ENCODE data around the gene GALNT15. TPM values are rescaled to one million over a fixed set of nuclear protein-coding genes. Genes with fewer than 3 reads are reported as not detected.

Gene GALNT15
- total RNA-seq, 2 experiments from 2014 or later = not detected

DNA sequence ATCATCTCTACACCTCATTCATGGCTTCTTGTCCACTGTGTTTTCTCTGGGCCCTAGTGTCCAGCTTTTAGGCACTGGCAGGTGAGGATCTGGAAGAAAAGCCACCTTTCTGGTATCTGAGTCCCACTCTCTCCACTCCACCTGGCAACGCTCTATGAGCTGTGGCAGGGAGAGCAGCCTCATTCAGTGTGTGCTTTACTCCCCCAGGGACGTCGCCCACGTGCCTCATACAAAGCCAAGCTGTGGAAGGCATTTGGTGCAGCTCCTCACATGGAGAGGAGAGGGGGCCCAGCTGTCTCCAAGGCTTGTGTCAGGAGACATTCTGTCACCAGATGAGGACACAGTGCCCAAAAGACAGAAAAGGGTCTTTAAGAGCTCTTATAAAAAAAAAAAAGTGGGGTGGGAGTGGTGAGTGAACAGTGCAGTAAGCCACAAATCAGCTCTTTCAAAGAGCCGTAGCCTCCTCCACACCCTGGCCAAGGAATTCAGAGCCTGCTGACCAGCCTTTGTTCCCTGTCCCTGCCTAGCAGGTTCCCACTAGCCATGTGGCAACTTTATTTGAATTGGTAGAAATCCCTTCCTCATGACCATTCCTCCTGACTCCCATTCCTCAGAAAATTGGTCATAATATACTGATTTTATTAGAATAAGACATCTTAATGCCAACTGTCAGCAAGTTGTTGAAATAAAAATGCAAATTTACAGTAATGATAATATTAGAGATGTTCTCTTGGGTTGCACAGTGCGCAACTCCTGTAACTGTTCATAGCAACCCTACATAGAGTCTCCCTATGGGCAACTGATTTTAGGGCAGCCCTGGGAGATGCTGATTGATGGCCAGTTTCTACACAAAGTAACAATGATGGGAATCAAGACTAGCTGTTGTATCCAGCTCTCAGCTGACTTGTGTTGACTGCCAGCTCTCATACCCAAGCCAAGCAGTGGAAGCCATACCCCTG, 29.5 kb downstream of the GALNT15 start:
- CTCF ChIA-PET = interaction anchor here (0.6 kb wide), 1 partner anchor 227 kb away, joined by 3 read pairs; no protein-coding TSS in a partner anchor
- no peak for DNase-seq
- Mint-ChIP-seq H3K27ac (no peak overlapping the region), H3K4me1 (peaks cover 39% of the 10 kb centered on the region), H3K9me3 (no peaks in the 10 kb centered on the region), H3K36me3 (ENCODE audit: low read depth) (no peaks in the 10 kb centered on the region), H3K4me3 (no peak overlapping the region), H3K27me3 (no peaks in the 10 kb centered on the region)
- POLR2A ChIA-PET = interaction anchor here (0.9 kb wide), 1 partner anchor 40 kb away, joined by 3 read pairs; no protein-coding TSS in a partner anchor

DNA sequence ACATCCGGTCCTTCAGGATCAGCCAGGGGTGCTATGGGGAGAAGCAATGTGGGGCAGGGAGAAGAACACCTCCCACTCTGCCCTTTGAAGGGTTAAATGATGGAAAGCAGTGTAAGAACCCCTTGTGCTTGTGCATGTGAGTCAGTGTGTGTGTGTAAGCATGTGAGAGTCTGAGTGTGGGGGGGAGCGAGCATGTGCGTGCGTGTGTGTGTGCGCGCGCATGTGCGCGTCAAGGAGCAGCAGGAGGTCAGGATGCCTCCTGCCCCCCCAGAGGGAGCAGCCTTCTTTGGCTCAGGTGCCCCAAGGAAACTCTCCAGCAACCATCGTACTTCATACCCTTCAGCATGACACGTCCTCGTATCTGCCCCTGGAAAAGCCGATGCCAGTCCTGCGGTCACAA, 30.3 kb downstream of the GALNT15 start:
- ChIA-PET POLR2A (no interaction called here), CTCF (interaction anchor here (1.0 to 1.3 kb wide), 2 partner anchors 26 to 49 kb away, joined by 3 to 5 read pairs; no protein-coding TSS in a partner anchor)
- Mint-ChIP-seq H3K27ac (no peak overlapping the region), H3K9me3 (no peaks in the 10 kb centered on the region), H3K36me3 (ENCODE audit: low read depth) (no peaks in the 10 kb centered on the region), H3K4me1 (peaks cover 39% of the 10 kb centered on the region), H3K27me3 (no peaks in the 10 kb centered on the region), H3K4me3 (no peak overlapping the region)
- DNase-seq = no peak

DNA sequence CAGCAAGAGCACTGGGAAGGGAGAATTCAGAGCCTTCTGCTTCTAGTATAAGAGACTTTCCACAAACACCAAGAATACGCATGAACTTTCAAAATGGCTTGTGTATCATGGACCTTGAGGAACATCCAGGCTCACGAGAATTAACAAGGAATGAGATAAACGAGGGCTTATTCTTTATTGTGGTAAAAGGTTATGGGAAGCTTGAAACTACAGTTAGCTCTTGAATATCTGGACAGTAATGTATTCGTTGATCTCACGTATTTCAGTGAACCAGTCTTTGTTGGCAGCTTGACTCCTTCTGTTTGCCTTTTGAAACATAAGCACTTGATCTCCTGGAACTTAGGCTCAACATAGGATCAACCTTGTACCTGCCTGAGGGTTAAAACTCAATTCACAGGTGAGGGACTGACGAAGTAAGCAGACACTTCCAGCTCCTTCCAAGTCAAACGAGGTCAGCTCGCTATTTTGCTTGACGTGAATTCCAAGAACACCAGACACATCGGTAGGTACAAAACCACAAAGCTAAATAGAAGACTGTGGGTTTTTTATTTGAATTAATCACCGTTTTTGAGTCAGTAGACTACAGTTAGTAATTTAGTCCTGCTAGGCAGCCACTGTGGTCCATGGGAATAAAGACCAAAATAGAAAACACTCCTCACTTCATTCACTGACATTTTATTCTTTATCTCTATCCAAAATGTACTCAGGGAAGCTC, 30.8 kb downstream of the GALNT15 start:
- Mint-ChIP-seq H3K4me3 (no peak overlapping the region), H3K4me1 (peaks cover 33% of the 10 kb centered on the region), H3K9me3 (no peaks in the 10 kb centered on the region), H3K36me3 (ENCODE audit: low read depth) (no peaks in the 10 kb centered on the region), H3K27ac (no peak overlapping the region), H3K27me3 (no peaks in the 10 kb centered on the region)
- ChIA-PET CTCF (interaction anchor here (0.6 to 1.3 kb wide), 3 partner anchors 16 to 48 kb away, joined by 3 to 5 read pairs (median 3); no protein-coding TSS in a partner anchor), POLR2A (no interaction called here)
- DNase-seq = no peak

DNA sequence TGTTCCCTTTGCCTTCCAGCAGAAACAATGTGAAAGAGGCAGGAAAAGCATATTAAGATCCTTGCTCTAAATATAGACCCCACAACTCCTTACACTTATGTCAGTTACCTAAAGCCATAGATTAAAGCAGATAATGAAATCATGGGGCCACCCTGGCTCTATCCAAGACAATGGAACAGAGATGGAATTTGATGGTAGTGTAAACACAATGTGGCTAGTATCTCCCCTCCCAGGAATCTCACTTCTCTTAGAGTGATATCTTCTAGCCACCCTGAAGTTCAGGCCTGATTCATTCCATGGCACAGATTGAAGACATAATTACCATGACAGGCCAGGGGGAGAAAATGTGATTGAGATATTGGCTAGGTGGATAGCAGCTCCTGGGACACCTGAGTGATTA, 32.6 kb downstream of the GALNT15 start:
- DNase-seq = no peak
- Mint-ChIP-seq H3K36me3 (ENCODE audit: low read depth) (no peaks in the 10 kb centered on the region), H3K9me3 (no peaks in the 10 kb centered on the region), H3K4me3 (no peak overlapping the region), H3K27me3 (peaks cover 3% of the 10 kb centered on the region), H3K4me1 (peaks cover 37% of the 10 kb centered on the region), H3K27ac (no peak overlapping the region)
- ChIA-PET POLR2A (no interaction called here), CTCF (no interaction called here)

DNA sequence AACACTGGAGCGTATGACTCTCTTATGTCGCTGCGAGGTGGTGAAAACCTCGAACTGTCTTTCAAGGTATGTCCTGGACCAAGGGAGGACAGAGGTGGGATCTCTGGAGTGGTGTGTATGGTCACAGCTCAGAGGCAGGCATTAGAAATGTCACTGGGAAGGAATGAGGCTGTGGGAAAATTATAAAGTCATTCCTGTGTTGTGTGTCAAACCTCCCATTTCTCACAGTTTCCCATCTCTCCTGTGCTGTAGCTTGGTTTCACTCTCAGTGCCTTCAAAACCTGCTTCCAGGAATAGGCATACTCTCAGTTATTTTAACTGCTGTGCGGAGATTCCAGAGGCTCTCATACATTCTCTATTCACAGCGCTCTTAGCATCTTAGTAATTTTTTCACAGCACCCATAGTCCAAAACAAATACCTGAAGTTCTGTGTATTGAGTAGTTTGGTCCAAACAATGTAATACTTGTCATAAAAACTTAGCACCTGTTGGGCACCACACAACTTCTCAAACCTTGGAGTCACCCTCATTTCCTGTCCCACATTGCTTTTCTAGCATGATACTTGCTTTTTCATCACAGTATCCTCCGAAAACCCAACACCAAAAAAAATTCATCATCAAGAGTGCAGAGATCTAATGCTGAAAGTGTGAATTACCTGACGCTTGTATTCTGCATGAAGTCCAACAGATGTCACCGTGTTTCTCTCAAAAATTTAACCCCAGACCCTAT, 36.9 kb downstream of the GALNT15 start:
- ChIA-PET CTCF (no interaction called here), POLR2A (interaction anchor here (0.9 kb wide), 1 partner anchor 37 kb away, joined by 3 read pairs; no protein-coding TSS in a partner anchor)
- H3K27ac Mint-ChIP-seq = no peak overlapping the region
- H3K27me3 Mint-ChIP-seq = peaks cover 4% of the 10 kb centered on the region
- no peak for DNase-seq
- no peak overlapping the region for H3K4me3 Mint-ChIP-seq
- H3K9me3 Mint-ChIP-seq = no peaks in the 10 kb centered on the region
- peaks cover 7% of the 10 kb centered on the region for H3K4me1 Mint-ChIP-seq
- H3K36me3 Mint-ChIP-seq (ENCODE audit: low read depth) = no peaks in the 10 kb centered on the region

DNA sequence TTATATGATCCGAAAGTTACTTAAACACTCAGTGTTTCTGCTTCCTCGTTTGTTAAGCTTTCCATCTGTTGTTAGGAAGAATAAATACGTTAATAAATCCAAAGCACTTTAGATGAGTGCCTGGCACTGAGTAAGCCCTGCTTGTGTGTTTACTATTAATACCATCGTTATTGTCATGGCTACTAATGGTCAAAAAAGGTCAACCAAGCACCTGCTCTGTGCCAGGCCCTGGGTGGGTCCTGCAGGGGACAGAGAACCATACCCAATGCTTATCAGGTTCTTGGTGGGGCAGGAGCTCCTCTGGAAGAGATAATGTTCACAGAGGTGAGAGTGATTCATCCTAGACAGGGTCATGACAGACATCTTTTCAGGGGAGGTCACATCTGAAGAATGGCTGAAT, 39.9 kb downstream of the GALNT15 start:
- CTCF ChIA-PET = interaction anchor here (0.5 to 1.6 kb wide), 3 partner anchors 34 to 1138 kb away, joined by 3 to 4 read pairs (median 3); no protein-coding TSS in a partner anchor
- no peaks in the 10 kb centered on the region for H3K36me3 Mint-ChIP-seq (ENCODE audit: low read depth)
- no peak overlapping the region for H3K4me3 Mint-ChIP-seq
- no peaks in the 10 kb centered on the region for H3K9me3 Mint-ChIP-seq
- DNase-seq = no peak
- POLR2A ChIA-PET = no interaction called here
- H3K4me1 Mint-ChIP-seq = peaks cover 4% of the 10 kb centered on the region
- H3K27ac Mint-ChIP-seq = no peak overlapping the region
- H3K27me3 Mint-ChIP-seq = peaks cover 6% of the 10 kb centered on the region

DNA sequence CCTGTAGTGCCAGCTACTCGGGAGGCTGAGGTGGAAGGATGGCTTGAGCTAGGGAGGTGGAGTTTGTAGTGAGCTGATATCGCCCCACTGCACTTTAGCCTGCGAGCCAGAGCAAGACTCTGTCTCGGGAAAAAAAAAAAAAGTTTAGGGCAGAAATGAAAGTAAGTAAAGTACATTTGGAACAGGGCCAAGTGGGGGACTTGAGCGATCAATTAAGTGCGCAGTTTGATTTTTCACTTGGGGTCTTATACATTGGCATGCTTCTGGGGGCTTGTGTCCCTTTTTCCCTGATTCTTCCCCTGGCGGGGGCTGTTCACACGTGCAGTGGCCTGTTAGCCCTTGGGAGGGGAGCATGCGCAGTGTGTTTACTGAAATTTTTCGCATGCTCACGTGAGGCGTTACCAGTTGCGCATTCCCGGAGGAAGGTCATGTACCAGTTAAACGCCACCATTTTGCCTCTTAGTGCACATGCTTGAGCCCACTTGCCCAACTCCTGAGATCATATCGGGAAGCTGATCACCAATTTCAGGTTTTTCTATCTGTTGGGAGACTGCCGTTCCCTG, 42.0 kb downstream of the GALNT15 start:
- peaks cover 3% of the 10 kb centered on the region for H3K4me1 Mint-ChIP-seq
- POLR2A ChIA-PET = no interaction called here
- no peaks in the 10 kb centered on the region for H3K9me3 Mint-ChIP-seq
- peaks cover 6% of the 10 kb centered on the region for H3K27me3 Mint-ChIP-seq
- H3K4me3 Mint-ChIP-seq = no peak overlapping the region
- no peak overlapping the region for H3K27ac Mint-ChIP-seq
- CTCF ChIA-PET = interaction anchor here (1.4 kb wide), 1 partner anchor 27 kb away, joined by 3 read pairs; no protein-coding TSS in a partner anchor
- H3K36me3 Mint-ChIP-seq (ENCODE audit: low read depth) = no peaks in the 10 kb centered on the region
- no peak for DNase-seq

DNA sequence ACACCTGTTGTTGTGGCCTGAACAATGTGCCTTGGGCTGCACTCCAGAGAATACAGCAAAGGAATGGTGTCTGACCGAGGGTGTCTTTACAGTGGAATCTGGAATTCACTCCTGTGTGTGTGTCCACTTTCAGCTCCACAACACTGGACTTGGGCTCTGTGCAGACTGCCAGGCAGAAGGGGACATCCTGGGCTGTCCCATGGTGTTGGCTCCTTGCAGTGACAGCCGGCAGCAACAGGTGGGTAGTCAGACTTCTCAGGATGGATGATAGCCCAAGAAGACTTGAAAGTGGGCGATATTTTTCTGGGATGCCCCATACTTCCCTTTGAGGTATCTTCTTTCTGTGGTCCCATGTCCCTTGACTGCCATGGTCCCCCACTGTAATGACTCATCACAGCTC, 45.3 kb downstream of the GALNT15 start:
- POLR2A ChIA-PET = no interaction called here

DNA sequence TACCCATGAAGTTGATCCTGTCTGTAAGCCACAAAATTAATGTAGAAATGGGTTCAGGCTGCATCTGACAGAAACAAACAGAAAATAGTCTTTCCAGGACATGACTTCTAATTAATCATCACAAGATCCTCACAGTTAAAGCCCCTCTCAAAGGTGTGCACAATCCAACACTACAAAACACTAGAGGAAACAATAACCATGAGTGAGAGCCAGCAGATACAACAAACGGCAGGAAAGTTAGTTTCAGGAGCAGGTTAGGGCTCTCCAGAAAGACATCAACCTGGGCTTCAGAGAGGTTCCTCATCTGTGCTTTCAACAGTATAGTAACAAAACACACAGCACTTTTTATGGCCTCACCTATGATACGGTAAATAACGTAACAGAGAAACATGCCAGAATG, 47.5 kb downstream of the GALNT15 start:
- Mint-ChIP-seq H3K4me3 (no peak overlapping the region), H3K27ac (no peak overlapping the region), H3K27me3 (peaks cover 2% of the 10 kb centered on the region), H3K9me3 (no peaks in the 10 kb centered on the region), H3K4me1 (peaks cover 2% of the 10 kb centered on the region), H3K36me3 (ENCODE audit: low read depth) (no peaks in the 10 kb centered on the region)
- ChIA-PET CTCF (no interaction called here), POLR2A (no interaction called here)
- DNase-seq = no peak

More for the DNA sequence above, 45.3 kb downstream of the GALNT15 start:
- peaks cover 3% of the 10 kb centered on the region for H3K27me3 Mint-ChIP-seq
- no peak overlapping the region for H3K4me3 Mint-ChIP-seq
- no peak overlapping the region for H3K27ac Mint-ChIP-seq
- H3K9me3 Mint-ChIP-seq = no peaks in the 10 kb centered on the region
- CTCF ChIA-PET = interaction anchor here (1.7 kb wide), 1 partner anchor 170 kb away, joined by 5 read pairs; no protein-coding TSS in a partner anchor
- no peak for DNase-seq
- H3K36me3 Mint-ChIP-seq (ENCODE audit: low read depth) = no peaks in the 10 kb centered on the region
- H3K4me1 Mint-ChIP-seq = peaks cover 2% of the 10 kb centered on the region

DNA sequence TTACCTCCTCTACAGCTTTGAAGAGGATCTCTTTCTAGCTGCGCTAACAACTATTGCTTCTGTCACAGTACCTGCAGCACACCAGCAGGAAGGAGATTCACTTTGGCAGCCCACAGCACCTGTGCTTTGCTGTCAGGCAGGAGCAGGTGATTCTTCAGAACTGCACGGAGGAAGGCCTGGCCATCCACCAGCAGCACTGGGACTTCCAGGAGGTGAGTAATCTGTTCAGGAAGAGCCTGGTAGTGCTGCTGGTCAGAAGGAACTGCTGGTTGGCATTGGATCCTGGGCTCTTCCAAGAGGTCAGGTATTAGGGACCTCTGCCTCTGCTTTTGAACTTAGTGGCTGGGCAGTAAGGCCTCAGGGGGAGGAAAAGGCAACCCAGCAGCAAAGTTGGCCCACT, 48.1 kb downstream of the GALNT15 start:
- POLR2A ChIA-PET = no interaction called here
- CTCF ChIA-PET = no interaction called here
- Mint-ChIP-seq H3K27me3 (peaks cover 2% of the 10 kb centered on the region), H3K27ac (no peak overlapping the region), H3K36me3 (ENCODE audit: low read depth) (no peaks in the 10 kb centered on the region), H3K9me3 (no peaks in the 10 kb centered on the region), H3K4me3 (no peak overlapping the region), H3K4me1 (peaks cover 2% of the 10 kb centered on the region)
- DNase-seq = no peak

DNA sequence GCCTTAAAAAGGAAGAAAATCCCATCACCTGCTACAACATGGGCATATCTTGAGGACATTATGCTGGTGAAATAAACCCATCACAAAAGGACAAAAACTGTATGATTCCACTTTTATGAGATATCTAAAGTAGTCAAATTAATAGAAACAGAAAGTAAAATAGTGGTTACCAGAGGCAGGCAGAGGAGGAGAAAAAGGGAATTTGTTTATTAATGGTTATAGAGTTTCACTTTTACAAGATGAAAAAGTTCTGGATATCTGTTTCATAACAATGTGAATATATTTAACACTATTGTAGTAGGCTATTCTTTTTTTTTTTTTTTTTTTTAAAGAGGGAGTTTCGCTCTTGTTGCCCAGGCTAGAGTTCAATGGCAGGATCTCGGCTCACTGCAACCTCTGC, 49.8 kb downstream of the GALNT15 start:
- Mint-ChIP-seq H3K36me3 (ENCODE audit: low read depth) (no peaks in the 10 kb centered on the region), H3K27me3 (peaks cover 2% of the 10 kb centered on the region), H3K9me3 (no peaks in the 10 kb centered on the region), H3K4me1 (peaks cover 2% of the 10 kb centered on the region), H3K4me3 (no peak overlapping the region), H3K27ac (no peak overlapping the region)
- no peak for DNase-seq
- CTCF ChIA-PET = no interaction called here
- POLR2A ChIA-PET = no interaction called here

DNA sequence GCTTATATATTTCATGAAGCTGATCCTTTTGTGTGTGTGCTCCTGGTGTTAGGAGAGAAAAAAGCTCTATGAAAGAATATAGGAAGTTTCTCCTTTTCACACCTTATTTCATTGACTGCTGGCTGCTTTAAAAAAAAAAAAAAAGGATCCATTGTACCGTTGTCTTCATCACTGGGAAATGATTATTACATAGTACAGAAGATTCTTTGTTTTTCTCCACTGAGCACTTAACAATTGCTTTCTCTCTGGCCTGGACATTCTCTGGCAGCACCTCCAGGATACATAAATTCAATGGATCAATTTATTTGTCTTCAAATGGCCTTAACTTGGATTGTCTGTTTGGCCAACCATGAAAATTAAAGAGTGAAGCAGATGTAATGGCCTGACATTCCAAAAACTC, 53.1 kb downstream of the GALNT15 start:
- Mint-ChIP-seq H3K27ac (no peak overlapping the region), H3K4me3 (no peak overlapping the region), H3K27me3 (peaks cover 5% of the 10 kb centered on the region), H3K9me3 (no peaks in the 10 kb centered on the region), H3K4me1 (peaks cover 2% of the 10 kb centered on the region), H3K36me3 (ENCODE audit: low read depth) (no peaks in the 10 kb centered on the region)
- ChIA-PET CTCF (no interaction called here), POLR2A (no interaction called here)
- no peak for DNase-seq
